Spleen (tissue), 11 donors: ENCODE results near the gene BABAM2. TPM values are rescaled to one million over a fixed set of nuclear protein-coding genes. Genes with fewer than 3 reads are reported as not detected.
"Not testable (repeated sequence)": the region's sequence is repeated elsewhere in the genome, so short reads cannot be mapped to it uniquely, and the experiment has no call there.

Experiments
- DNase-seq: peaks from one replicate; pipeline ENCODE4 v3.0.0-alpha.2; 2020
- H3K27ac ChIP-seq, 8 donors: fragments of 200-600 bp; sonication (generic) in 7 of 8; 1 replicate in 4 of 8; 2 replicates in 4 of 8; pipeline versions ENCODE4 v1.5.0 to v1.8.0; 2016 to 2021; ENCODE audit warnings: inconsistent platforms in 4 of 8, mild to moderate bottlenecking in 4 of 8, moderate library complexity in 1 of 8
- H3K27me3 ChIP-seq, 7 donors: fragments of 200-600 bp; sonication (generic) in 6 of 7; replicated peaks in 1 of 7; 1 replicate in 4 of 7; 2 replicates in 3 of 7; pipeline versions ENCODE4 v1.5.0 to v1.8.0; 2016 to 2021; ENCODE audit warnings: inconsistent platforms in 3 of 7, mild to moderate bottlenecking in 1 of 7
- H3K36me3 ChIP-seq, 6 donors: fragments of 200-600 bp; sonication (generic) in 5 of 6; 1 replicate in 4 of 6; 2 replicates in 2 of 6; pipeline versions ENCODE4 v1.5.0 to v1.8.0; 2016 to 2021; ENCODE audit warnings: inconsistent platforms in 2 of 6
- H3K4me1 ChIP-seq, 6 donors: fragments of 200-600 bp; sonication (generic) in 5 of 6; 1 replicate in 3 of 6; 2 replicates in 3 of 6; pipeline versions ENCODE4 v1.5.0 to v1.8.0; 2016 to 2021; ENCODE audit warnings: inconsistent platforms in 3 of 6
- H3K4me3 ChIP-seq, 8 donors: fragments of 200-600 bp; sonication (generic) in 7 of 8; 1 replicate in 4 of 8; 2 replicates in 4 of 8; pipeline versions ENCODE4 v1.5.0 to v1.8.0; 2016 to 2021; ENCODE audit warnings: inconsistent platforms in 4 of 8, mild to moderate bottlenecking in 4 of 8, moderate library complexity in 2 of 8
- H3K9me3 ChIP-seq, 8 donors: fragments of 200-600 bp; sonication (generic) in 7 of 8; 1 replicate in 4 of 8; 2 replicates in 4 of 8; pipeline versions ENCODE4 v1.5.0 to v1.8.0; 2016 to 2021; ENCODE audit warnings: inconsistent platforms in 4 of 8
- POLR2A ChIP-seq, 3 donors: fragments of 450-650 bp; IDR thresholded peaks; one replicate each; pipeline ENCODE4 v1.5.1; 2017; ENCODE audit warnings: antibody characterized with exemption in 3 of 3, mild to moderate bottlenecking in 1 of 3
- POLR2AphosphoS5 ChIP-seq, 3 donors: sonication (generic); formaldehyde crosslinking; IDR thresholded peaks; one replicate each; pipeline ENCODE4 v1.5.1; 2017; ENCODE audit warnings: antibody characterized with exemption in 3 of 3
- WGBS, 5 donors: extraction: QIAGEN DNeasy Blood & Tissue Kit in 3 of 5; methylation state at CpG; one replicate each; pipeline versions ENCODE4 v1.1.5 to v1.1.7; 2013 to 2018; 5-methylcytosine and 5-hydroxymethylcytosine counted together
- intact Hi-C: fragments of 100-400 bp; cut with DNase I; formaldehyde crosslinking; loops from one replicate; pipeline ENCODE4 v1.15.0; 2023; ENCODE audit warnings: low total_unique reads
- polyA plus RNA-seq, 3 donors: library from polyadenylated mRNA; stranded (reverse); fragments of 200-250 nt; gene quantifications; one replicate each; pipeline ENCODE4 v1.2.1, GENCODE V29; 2013
- total RNA-seq, 7 donors: library from RNA; depleted of rRNA in 3 of 7; stranded (reverse); fragments of >200 nt in 3 of 7; fragmentation: NEBNext Ultra II Directional in 4 of 7; extraction: Animal tissue kit (Norgen Biotek cat#: 25700) in 4 of 7; gene quantifications; one replicate each; pipeline versions ENCODE4 v1.1.0 to v1.2.1, GENCODE V29; 2016 to 2021
- TF ChIP-seq, protein P1 (sequence below), 11 experiments: fragments of 200-600 bp in 7 of 11; fragments of 450-650 bp in 4 of 11; sonication (generic) in 4 of 11; IDR thresholded peaks in 8 of 11; conservative IDR thresholded peaks in 3 of 11; 1 replicate in 7 of 11; 2 replicates in 4 of 11; pipeline versions ENCODE4 v1.4.0 to v1.8.0; 2016 to 2021; ENCODE audit warnings: antibody characterized with exemption in 11 of 11, inconsistent platforms in 4 of 11, mild to moderate bottlenecking in 1 of 11
- donor health status: healthy with polysubstance abuse.
- donor health status: DM: no; HTN: no; CAD: no; lungs with moderate emphysema.
- donor health status: DM: no; HTN: no; CAD: no.
- donor health status: Bipolar disorder and iron deficiency.
- donor health status: healthy.
- donor health status: DM: no; HTN: no; CAD: no.
- donor health status: DM: yes; HTN: yes; CAD: no.

BABAM2 gene
- total and polyA plus RNA-seq, 10 donors: 16.1 to 70.1 (median 55.0) TPM

DNA sequence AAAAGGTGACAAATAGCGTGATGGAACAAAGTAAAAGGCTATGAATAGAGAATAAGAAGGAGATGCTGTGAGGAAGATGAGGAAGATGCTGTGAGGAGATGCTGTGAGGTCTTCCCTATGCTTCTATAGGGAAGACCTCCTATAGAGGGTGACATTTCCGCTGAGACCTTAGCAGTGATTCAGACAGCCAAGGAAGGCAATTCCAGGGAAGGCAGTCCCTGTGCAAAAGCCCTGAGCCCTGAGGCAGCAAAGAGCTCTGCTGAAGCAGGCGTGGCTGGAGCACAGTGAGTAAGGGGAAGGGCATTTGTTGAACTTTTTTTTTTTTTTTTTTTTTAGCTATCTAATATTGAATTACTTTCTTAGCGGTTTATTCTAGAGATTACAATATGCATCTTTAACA, 359.5 kb downstream of the BABAM2 start:
- Histone ChIP-seq H3K27ac (no peak overlapping the region), H3K9me3 (no peaks in the 10 kb centered on the region), H3K4me3 (no peak overlapping the region), H3K36me3 (peaks cover 0 to 47% (median 2%) of the 10 kb centered on the region in 6 donors), H3K4me1 (peaks cover 0 to 7% (median 0%) of the 10 kb centered on the region in 6 donors), H3K27me3 (no peaks in the 10 kb centered on the region)
- intact Hi-C loops: no loop called here
- no peak for DNase-seq
- WGBS, 5 donors: 90 to 99% (median 95%) methylated on average over 4 of the region's 4 CpGs
- TF ChIP-seq POLR2AphosphoS5 (IDR thresholded peaks at IDR 0.05) (no peak), POLR2A (IDR thresholded peaks at IDR 0.05) (no peak)
- TF ChIP-seq, protein P1, sequence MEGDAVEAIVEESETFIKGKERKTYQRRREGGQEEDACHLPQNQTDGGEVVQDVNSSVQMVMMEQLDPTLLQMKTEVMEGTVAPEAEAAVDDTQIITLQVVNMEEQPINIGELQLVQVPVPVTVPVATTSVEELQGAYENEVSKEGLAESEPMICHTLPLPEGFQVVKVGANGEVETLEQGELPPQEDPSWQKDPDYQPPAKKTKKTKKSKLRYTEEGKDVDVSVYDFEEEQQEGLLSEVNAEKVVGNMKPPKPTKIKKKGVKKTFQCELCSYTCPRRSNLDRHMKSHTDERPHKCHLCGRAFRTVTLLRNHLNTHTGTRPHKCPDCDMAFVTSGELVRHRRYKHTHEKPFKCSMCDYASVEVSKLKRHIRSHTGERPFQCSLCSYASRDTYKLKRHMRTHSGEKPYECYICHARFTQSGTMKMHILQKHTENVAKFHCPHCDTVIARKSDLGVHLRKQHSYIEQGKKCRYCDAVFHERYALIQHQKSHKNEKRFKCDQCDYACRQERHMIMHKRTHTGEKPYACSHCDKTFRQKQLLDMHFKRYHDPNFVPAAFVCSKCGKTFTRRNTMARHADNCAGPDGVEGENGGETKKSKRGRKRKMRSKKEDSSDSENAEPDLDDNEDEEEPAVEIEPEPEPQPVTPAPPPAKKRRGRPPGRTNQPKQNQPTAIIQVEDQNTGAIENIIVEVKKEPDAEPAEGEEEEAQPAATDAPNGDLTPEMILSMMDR (IDR thresholded peaks at IDR 0.05 in 8 of 11, conservative IDR thresholded peaks at IDR 0.05 in 3 of 11): no peak

DNA sequence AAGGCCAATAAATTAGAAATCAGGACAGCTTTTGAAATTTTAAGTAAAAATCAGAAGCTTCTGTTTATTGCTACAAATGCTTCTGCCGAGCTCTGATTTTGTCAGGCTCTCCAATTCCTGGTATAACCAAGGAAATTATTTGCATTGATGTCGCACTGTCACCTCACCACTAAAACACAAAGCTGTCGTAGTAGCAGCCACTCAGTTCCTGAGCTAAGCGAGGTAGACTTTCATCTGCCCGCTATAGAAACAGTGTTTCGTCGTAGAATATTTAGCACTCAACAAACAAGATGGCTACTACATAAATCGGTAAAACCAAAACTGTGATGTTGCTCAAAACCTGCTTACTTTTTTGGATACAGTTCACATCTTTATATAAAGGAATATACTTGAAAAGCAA, 360.8 kb downstream of the BABAM2 start:
- peaks cover 0 to 7% (median 0%) of the 10 kb centered on the region in 6 donors for H3K4me1 ChIP-seq
- TF ChIP-seq POLR2A (IDR thresholded peaks at IDR 0.05) (no peak), POLR2AphosphoS5 (IDR thresholded peaks at IDR 0.05) (no peak)
- TF ChIP-seq, protein P1 (IDR thresholded peaks at IDR 0.05 in 8 of 11, conservative IDR thresholded peaks at IDR 0.05 in 3 of 11): no peak
- 67 to 82% (median 73%) methylated on average over 8 of the region's 8 CpGs for WGBS, 5 donors
- H3K27me3 ChIP-seq: no peaks in the 10 kb centered on the region
- H3K4me3 ChIP-seq: no peak overlapping the region
- intact Hi-C loops: no loop called here
- no peak for DNase-seq
- peaks cover 0 to 34% (median 0%) of the 10 kb centered on the region in 6 donors for H3K36me3 ChIP-seq
- no peaks in the 10 kb centered on the region for H3K9me3 ChIP-seq
- no peak overlapping the region for H3K27ac ChIP-seq

DNA sequence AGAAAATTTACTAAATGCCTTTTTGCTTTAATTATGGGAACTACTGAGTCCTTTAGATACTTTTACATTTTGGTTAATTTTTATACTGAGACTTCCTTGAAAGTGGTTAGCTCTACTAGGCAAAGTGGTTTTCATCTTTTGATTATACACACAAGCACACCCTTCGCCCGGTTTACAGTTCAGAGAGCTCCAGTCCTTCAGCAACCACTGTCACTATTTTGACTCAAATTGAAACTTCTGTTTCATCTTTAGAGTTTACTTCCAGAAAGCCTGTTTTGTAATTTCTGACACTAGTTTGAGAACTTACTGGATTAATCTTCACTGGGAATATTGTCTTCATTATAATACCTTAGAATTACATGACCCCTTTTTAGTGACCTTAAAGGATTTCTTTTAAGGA, 361.8 kb downstream of the BABAM2 start:
- 53 to 68% (median 66%) methylated on average over 2 of the region's 2 CpGs for WGBS, 5 donors
- peaks cover 0 to 7% (median 0%) of the 10 kb centered on the region in 6 donors for H3K4me1 ChIP-seq
- H3K36me3 ChIP-seq: peaks cover 0 to 39% (median 0%) of the 10 kb centered on the region in 6 donors
- no peak overlapping the region for H3K27ac ChIP-seq
- TF ChIP-seq POLR2AphosphoS5 (IDR thresholded peaks at IDR 0.05) (no peak), POLR2A (IDR thresholded peaks at IDR 0.05) (no peak)
- TF ChIP-seq, protein P1 (IDR thresholded peaks at IDR 0.05 in 8 of 11, conservative IDR thresholded peaks at IDR 0.05 in 3 of 11): no peak
- no peaks in the 10 kb centered on the region for H3K27me3 ChIP-seq
- intact Hi-C loops: no loop called here
- no peak for DNase-seq
- no peak overlapping the region for H3K4me3 ChIP-seq
- no peaks in the 10 kb centered on the region for H3K9me3 ChIP-seq

DNA sequence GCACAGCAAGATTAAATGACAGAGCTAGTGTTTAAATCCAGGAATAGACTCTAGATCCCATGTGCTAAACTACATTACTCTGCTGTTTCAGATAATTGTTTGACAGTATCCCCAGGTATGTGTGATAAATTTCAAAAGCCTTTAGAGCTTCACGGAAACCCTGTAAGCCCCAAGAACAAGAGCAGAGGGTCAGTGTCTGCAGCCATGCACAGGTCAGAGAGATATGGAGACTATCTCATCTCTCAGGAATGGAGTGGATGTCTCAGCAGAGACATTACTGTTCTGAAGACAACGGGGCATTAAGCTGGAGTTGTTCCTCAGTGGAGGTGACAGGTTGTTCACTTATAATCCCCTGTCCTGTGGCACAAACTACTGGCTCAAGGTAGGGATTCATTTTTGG, 363.0 kb downstream of the BABAM2 start:
- WGBS, 5 donors: 89 to 97% (median 96%) methylated on average over 2 of the region's 2 CpGs

DNA sequence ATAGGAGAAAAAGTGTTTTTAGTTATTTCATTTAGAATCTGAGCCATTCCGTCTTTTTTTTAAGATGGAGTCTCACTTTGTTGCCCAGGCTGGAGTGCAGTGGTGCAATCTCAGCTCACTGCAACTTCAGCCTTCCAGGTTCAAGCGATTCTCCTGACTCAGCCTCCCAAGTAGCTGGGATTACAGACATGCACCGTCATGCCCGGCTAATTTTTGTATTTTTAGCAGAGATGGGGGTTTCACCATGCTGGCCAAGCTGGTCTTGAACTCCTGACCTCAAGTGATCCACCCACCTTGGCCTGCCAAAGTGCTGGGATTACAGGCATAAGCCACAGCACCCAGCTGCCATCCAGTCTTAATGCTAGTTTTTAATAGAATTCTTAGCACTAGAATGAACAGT, 364.7 kb downstream of the BABAM2 start:
- H3K27ac ChIP-seq, H3K4me1 ChIP-seq, DNase-seq, intact Hi-C loops, H3K4me3 ChIP-seq, H3K27me3 ChIP-seq, H3K9me3 ChIP-seq: not testable (repeated sequence)
- 89 to 97% (median 92%) methylated on average over 4 of the region's 4 CpGs for WGBS, 5 donors
- H3K36me3 ChIP-seq: peaks cover 0 to 20% (median 0%) of the 10 kb centered on the region in 6 donors

More for the DNA sequence above, 363.0 kb downstream of the BABAM2 start:
- H3K36me3 ChIP-seq: peaks cover 0 to 29% (median 0%) of the 10 kb centered on the region in 6 donors
- peaks cover 0 to 7% (median 0%) of the 10 kb centered on the region in 6 donors for H3K4me1 ChIP-seq
- no peaks in the 10 kb centered on the region for H3K27me3 ChIP-seq
- no peak overlapping the region for H3K4me3 ChIP-seq
- TF ChIP-seq POLR2A (IDR thresholded peaks at IDR 0.05) (no peak), POLR2AphosphoS5 (IDR thresholded peaks at IDR 0.05) (no peak)
- TF ChIP-seq, protein P1 (IDR thresholded peaks at IDR 0.05 in 8 of 11, conservative IDR thresholded peaks at IDR 0.05 in 3 of 11): no peak
- H3K9me3 ChIP-seq: no peaks in the 10 kb centered on the region
- H3K27ac ChIP-seq: no peak overlapping the region
- intact Hi-C loops: no loop called here
- DNase-seq: no peak
